SJCRH30 (cell line): ENCODE data around the gene TSKS. TPM values are rescaled to one million over a fixed set of nuclear protein-coding genes. Genes with fewer than 3 reads are reported as not detected.
A peak's percentile ranks its signal among the peaks of the same experiment; 100 is the strongest.

Experiments
- DNase-seq, 2 experiments: peaks; one replicate each; pipeline ENCODE4 v3.0.0-alpha.2; 2015 to 2020
- H3K27ac ChIP-seq: fragments of 250-450 bp; sonication (Bioruptor Pico); 2 replicates; pipeline ENCODE4 v1.5.1; 2020; ENCODE audit warnings: mild to moderate bottlenecking, moderate library complexity
- H3K27me3 ChIP-seq: fragments of 250-450 bp; sonication (Bioruptor Pico); 2 replicates; pipeline ENCODE4 v1.5.1; 2020; ENCODE audit warnings: mild to moderate bottlenecking, moderate library complexity
- H3K36me3 ChIP-seq: fragments of 250-450 bp; sonication (Bioruptor Pico); 2 replicates; pipeline ENCODE4 v1.5.1; 2020; ENCODE audit warnings: mild to moderate bottlenecking, moderate library complexity
- H3K4me1 ChIP-seq: fragments of 250-450 bp; sonication (Bioruptor Pico); 2 replicates; pipeline ENCODE4 v1.5.1; 2020; ENCODE audit warnings: mild to moderate bottlenecking, moderate library complexity
- H3K4me3 ChIP-seq: fragments of 250-450 bp; sonication (Bioruptor Pico); 2 replicates; pipeline ENCODE4 v1.5.1; 2020; ENCODE audit warnings: mild to moderate bottlenecking, moderate library complexity
- H3K9me3 ChIP-seq: fragments of 250-450 bp; sonication (Bioruptor Pico); replicated peaks from 2 replicates; pipeline ENCODE4 v1.5.1; 2020; ENCODE audit warnings: mild to moderate bottlenecking, moderate library complexity
- total RNA-seq: library from RNA; depleted of rRNA; stranded (reverse); fragments of >200 nt; shearing (Covaris generic); gene quantifications from 2 replicates; pipeline ENCODE4 v1.2.3, GENCODE V29; 2014

The TSKS gene
- total RNA-seq, 1 experiment from 2014 or later = not detected

- no peak for DNase-seq
- H3K4me1 ChIP-seq = peaks cover 3% of the 10 kb centered on the region; the same call in 1 of the 2 replicates
- no peak overlapping the region for H3K4me3 ChIP-seq
- H3K9me3 ChIP-seq = no peaks in the 10 kb centered on the region
- H3K27me3 ChIP-seq = no peaks in the 10 kb centered on the region
- peaks cover 9% of the 10 kb centered on the region for H3K36me3 ChIP-seq
- no peak overlapping the region for H3K27ac ChIP-seq
Measured at GRCh38 chr19:49782515-49782914, 19.4 kb upstream of the TSKS start.

GRCh38 chr19:49781394-49781793 is 18.3 kb upstream of the TSKS start:
- Histone ChIP-seq H3K36me3 (peaks cover 10% of the 10 kb centered on the region), H3K27me3 (no peaks in the 10 kb centered on the region), H3K4me1 (no peaks in the 10 kb centered on the region; the same call in 1 of the 2 replicates), H3K27ac (no peak overlapping the region), H3K9me3 (no peaks in the 10 kb centered on the region), H3K4me3 (no peak overlapping the region)
- DNase-seq = no peak

DNA sequence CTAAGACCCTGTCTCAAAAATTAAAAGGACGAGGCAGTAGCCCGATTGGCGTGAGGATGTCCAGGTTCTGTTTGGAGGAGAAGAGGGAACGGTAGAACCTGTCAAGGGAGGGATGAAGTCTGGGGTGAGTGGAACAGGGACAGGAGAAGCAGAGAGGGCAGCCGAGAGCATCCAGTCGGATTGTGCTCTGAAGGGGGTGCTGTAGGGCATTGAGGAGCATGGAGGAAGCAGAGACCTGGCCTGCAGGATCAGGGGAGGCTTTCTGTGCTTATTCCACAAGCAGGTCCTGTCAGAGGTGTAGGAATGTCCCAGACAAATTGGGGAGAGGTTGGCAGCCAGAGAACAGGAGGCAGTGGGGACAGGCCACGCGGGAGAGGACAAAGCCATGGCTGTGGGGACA is 17.8 kb upstream of the TSKS start:
- no peak overlapping the region for H3K27ac ChIP-seq
- H3K36me3 ChIP-seq = peaks cover 12% of the 10 kb centered on the region
- H3K4me3 ChIP-seq = no peak overlapping the region
- H3K4me1 ChIP-seq = no peaks in the 10 kb centered on the region
- no peaks in the 10 kb centered on the region for H3K9me3 ChIP-seq
- no peaks in the 10 kb centered on the region for H3K27me3 ChIP-seq
- no peak for DNase-seq

DNA sequence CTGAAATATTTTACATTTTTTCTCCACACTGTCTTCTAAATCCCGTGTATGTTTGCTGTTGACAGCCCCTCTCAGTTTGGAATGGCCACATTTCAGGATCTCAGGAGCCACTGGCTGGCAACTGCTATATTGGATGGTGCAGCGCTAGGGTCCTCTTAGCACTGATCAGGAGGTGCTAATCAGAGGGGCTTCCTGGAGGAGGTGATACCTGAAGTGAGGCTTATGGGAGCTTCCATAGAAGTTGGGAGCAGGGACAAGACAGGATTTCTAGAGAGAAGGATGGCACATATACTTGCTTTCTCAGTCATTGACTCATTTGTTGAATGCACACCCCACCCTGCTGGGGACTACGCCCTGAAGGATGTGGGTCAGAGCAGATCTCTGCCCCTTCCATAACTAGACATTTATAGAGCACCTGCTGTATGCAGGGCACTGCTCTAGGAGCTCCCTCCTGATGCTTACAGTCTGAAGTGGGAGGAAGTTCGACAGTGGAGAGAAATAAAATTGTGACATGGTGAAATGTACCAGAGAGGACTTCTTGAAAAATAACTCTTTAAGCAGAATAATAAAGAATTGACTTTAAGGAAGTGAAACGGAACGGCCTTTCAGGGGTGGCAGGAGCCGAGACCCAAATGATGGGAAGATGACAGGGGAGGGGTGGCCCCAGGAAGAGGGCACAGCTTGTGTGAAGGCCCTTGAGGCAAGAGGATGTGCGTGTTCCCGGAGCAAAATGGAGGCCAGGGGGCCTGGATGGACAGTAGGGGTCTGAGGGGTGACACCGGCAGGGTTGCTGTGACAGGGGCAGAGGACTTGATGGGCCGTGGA is 16.8 kb upstream of the TSKS start:
- no peaks in the 10 kb centered on the region for H3K4me1 ChIP-seq
- no peak for DNase-seq
- H3K36me3 ChIP-seq = peaks cover 12% of the 10 kb centered on the region
- H3K27me3 ChIP-seq = no peaks in the 10 kb centered on the region
- no peaks in the 10 kb centered on the region for H3K9me3 ChIP-seq
- no peak overlapping the region for H3K4me3 ChIP-seq
- no peak overlapping the region for H3K27ac ChIP-seq

DNA sequence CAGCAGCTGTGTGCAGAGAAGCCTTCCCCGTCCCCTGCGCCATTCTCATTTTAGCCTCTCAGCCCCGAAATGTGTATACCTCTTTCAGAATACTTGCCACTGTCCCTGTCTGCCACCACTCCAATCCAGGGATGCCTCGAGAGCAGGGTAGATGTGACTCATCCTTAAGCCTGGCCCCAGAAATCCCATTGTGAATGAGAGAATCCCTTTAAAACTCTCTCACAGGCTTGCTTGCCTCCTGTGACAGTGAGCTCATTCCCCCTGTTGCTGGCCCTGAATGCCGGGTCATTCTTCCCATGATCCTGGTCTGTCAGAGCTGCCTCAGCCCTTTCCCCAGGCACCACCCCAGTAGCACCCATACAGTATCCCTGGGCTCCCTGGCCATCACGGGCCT is 13.3 kb upstream of the TSKS start:
- H3K36me3 ChIP-seq = 0 out of 2 replicates have a peak, but pooled peaks cover 3% of the 10 kb centered on the region
- H3K4me1 ChIP-seq = no peaks in the 10 kb centered on the region
- H3K4me3 ChIP-seq = no peak overlapping the region
- no peak overlapping the region for H3K27ac ChIP-seq
- DNase-seq = no peak
- H3K27me3 ChIP-seq = no peaks in the 10 kb centered on the region
- H3K9me3 ChIP-seq = no peaks in the 10 kb centered on the region

DNA sequence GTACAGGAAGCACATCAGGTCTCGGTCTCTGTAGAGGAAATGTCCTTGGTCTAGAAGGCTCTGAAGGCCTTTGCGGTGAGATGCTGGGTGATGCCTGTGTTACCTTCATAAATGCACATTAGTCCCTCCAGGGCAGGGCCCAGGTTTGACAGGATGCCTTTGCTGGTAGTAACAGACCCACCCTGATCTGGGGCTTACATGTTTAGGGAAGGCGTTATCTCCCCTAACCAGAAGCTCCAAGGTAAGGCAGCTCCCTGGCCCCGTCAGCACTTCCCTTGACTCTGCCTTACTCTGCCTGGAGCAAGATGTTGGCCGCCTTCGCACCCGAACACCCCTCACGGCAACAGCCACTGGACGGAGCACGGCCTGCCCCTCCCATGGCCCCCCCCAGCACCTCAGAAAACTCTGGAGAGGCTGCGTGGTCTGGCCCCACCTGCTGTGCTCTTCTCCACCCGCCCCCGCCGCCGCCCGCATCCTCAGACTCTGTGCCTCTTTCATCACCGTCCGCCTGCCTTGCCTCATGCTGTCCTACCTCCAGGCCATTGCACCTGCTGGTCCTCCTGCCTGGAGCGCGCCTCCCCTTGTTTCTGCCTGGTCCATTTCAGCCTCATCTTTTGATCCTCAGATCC is 12.8 kb upstream of the TSKS start:
- no peaks in the 10 kb centered on the region for H3K9me3 ChIP-seq

GRCh38 chr19:49774969-49775368 is 11.9 kb upstream of the TSKS start:
- Histone ChIP-seq H3K27me3 (no peaks in the 10 kb centered on the region), H3K9me3 (no peaks in the 10 kb centered on the region), H3K4me3 (no peak overlapping the region), H3K4me1 (no peaks in the 10 kb centered on the region), H3K36me3 (0 out of 2 replicates have a peak, but pooled peaks cover 3% of the 10 kb centered on the region), H3K27ac (no peak overlapping the region)
- no peak for DNase-seq

More for the DNA sequence above, 12.8 kb upstream of the TSKS start:
- Histone ChIP-seq H3K27me3 (no peaks in the 10 kb centered on the region), H3K4me1 (no peaks in the 10 kb centered on the region), H3K4me3 (no peak overlapping the region), H3K27ac (no peak overlapping the region), H3K36me3 (0 out of 2 replicates have a peak, but pooled peaks cover 3% of the 10 kb centered on the region)
- no peak for DNase-seq

- H3K4me3 ChIP-seq = no peak overlapping the region
- no peaks in the 10 kb centered on the region for H3K27me3 ChIP-seq
- peaks cover 3% of the 10 kb centered on the region; the same call in 1 of the 2 replicates for H3K36me3 ChIP-seq
- H3K27ac ChIP-seq = no peak overlapping the region
- no peaks in the 10 kb centered on the region for H3K9me3 ChIP-seq
- no peaks in the 10 kb centered on the region for H3K4me1 ChIP-seq
- DNase-seq = no peak
Measured at GRCh38 chr19:49773663-49774350, 10.7 kb upstream of the TSKS start.

GRCh38 chr19:49772850-49773432 is 9.8 kb upstream of the TSKS start:
- Histone ChIP-seq H3K4me3 (no peak overlapping the region), H3K27ac (no peak overlapping the region), H3K9me3 (no peaks in the 10 kb centered on the region), H3K4me1 (0 out of 2 replicates have a peak, but pooled peaks cover 1% of the 10 kb centered on the region), H3K27me3 (no peaks in the 10 kb centered on the region), H3K36me3 (peaks cover 3% of the 10 kb centered on the region; the same call in 1 of the 2 replicates)
- DNase-seq = no peak

GRCh38 chr19:49771674-49772139 is 8.6 kb upstream of the TSKS start:
- DNase-seq = no peak
- no peak overlapping the region for H3K27ac ChIP-seq
- H3K4me1 ChIP-seq = 0 out of 2 replicates have a peak, but pooled peaks cover 3% of the 10 kb centered on the region
- no peaks in the 10 kb centered on the region for H3K9me3 ChIP-seq
- H3K27me3 ChIP-seq = no peaks in the 10 kb centered on the region
- peaks cover 3% of the 10 kb centered on the region; the same call in 1 of the 2 replicates for H3K36me3 ChIP-seq
- no peak overlapping the region for H3K4me3 ChIP-seq

- Histone ChIP-seq H3K36me3 (no peaks in the 10 kb centered on the region; the same call in 1 of the 2 replicates), H3K4me3 (no peak overlapping the region), H3K4me1 (0 out of 2 replicates have a peak, but pooled peaks cover 4% of the 10 kb centered on the region), H3K9me3 (no peaks in the 10 kb centered on the region), H3K27me3 (no peaks in the 10 kb centered on the region), H3K27ac (no peak overlapping the region)
- DNase-seq = no peak
Measured at GRCh38 chr19:49770529-49770928, 7.4 kb upstream of the TSKS start.

- no peak overlapping the region; the same call in 1 of the 2 replicates for H3K27ac ChIP-seq
- H3K4me1 ChIP-seq = 0 out of 2 replicates have a peak, but pooled peaks cover 6% of the 10 kb centered on the region
Measured at GRCh38 chr19:49767967-49768581, 5.0 kb upstream of the TSKS start.

DNA sequence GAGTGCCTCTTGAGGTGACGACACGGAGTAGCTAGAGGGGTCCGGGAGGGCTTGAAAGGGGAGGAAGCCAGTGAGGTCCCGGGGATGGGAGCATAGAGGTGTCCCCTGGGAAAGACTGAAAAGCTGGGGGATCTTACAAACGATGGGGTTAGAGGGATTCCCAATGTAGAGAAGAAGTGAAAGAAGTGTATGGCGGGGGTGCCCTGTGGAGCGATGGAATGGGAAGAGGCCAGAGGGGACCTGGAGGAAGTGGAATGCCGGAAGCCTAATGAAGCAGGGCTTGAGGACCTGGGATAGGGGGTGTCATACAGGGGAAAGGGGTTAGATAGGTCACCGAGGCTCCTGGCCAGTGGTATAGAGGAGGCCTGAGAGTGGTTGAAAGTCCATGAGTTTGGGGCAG is 4.3 kb upstream of the TSKS start:
- no peaks in the 10 kb centered on the region; the same call in 1 of the 2 replicates for H3K36me3 ChIP-seq
- peak; percentile 17 to 29 for DNase-seq
- H3K4me1 ChIP-seq = 0 out of 2 replicates have a peak, but pooled peaks cover 6% of the 10 kb centered on the region
- H3K4me3 ChIP-seq = peak overlapping the region; percentile 87
- no peaks in the 10 kb centered on the region for H3K27me3 ChIP-seq
- no peaks in the 10 kb centered on the region for H3K9me3 ChIP-seq
- H3K27ac ChIP-seq = peak overlapping the region; percentile 80

More at GRCh38 chr19:49767967-49768581, 5.0 kb upstream of the TSKS start:
- Histone ChIP-seq H3K36me3 (no peaks in the 10 kb centered on the region; the same call in 1 of the 2 replicates), H3K4me3 (peak overlapping the region; percentile 87), H3K27me3 (no peaks in the 10 kb centered on the region), H3K9me3 (no peaks in the 10 kb centered on the region)
- no peak for DNase-seq

GRCh38 chr19:49766930-49767299 is 3.8 kb upstream of the TSKS start, which contains the start of gene AP2A1:
TSS of gene AP2A1 (plus strand) at chr19:49767001. CDS start at chr19:49767134, 133 bp downstream.
- Histone ChIP-seq H3K4me1 (0 out of 2 replicates have a peak, but pooled peaks cover 6% of the 10 kb centered on the region), H3K9me3 (no peaks in the 10 kb centered on the region), H3K4me3 (peak within 1 kb of the TSS; percentile 87), H3K36me3 (no peaks in the 10 kb centered on the region; the same call in 1 of the 2 replicates), H3K27ac (peak within 1 kb of the TSS; percentile 80), H3K27me3 (no peaks in the 10 kb centered on the region)
- no peak for DNase-seq
